HG03045 (cell line): ENCODE data around the gene CTAGE9.
"Not testable (repeated sequence)": the region's sequence is repeated elsewhere in the genome, so short reads cannot be mapped to it uniquely, and the experiment has no call there.

Experiments
- ATAC-seq: cut with Tn5 transposase; IDR thresholded peaks from one replicate; pipeline ENCODE4 v1.9.1; 2021; ENCODE audit warnings: mild to moderate bottlenecking, moderate library complexity; ENCODE audit not compliant: unreplicated experiment

The CTAGE9 gene

GRCh38 chr6:131730264-131730663, 19.4 kb upstream of the CTAGE9 start:
- no peak for ATAC-seq

DNA sequence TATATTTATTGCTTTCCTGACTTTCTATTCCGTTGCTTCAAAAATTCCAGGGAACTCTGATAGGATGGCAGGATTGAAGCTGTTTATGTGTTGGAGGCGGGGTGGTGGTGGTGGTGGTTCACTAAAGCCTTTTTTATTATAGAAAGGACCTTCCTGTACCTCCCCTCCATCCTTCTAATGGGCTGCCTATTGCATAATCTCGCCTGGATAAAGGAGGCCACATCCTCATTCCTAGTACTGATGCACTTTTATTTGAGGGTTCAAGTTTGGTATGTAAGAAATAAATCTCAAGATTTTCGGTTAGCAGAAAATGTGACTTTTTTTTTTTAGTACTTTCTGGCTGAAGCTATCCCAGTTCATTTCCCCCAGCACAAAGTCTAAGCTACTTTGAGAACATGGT, 18.7 kb upstream of the CTAGE9 start:
- no peak for ATAC-seq

GRCh38 chr6:131728296-131728939, 17.6 kb upstream of the CTAGE9 start:
- ATAC-seq: no peak

- ATAC-seq: no peak
These were observed 17.1 kb upstream of the CTAGE9 start for GRCh38 chr6:131727868-131728267.

- ATAC-seq: no peak
These were observed 16.6 kb upstream of the CTAGE9 start for GRCh38 chr6:131727467-131727866.

DNA sequence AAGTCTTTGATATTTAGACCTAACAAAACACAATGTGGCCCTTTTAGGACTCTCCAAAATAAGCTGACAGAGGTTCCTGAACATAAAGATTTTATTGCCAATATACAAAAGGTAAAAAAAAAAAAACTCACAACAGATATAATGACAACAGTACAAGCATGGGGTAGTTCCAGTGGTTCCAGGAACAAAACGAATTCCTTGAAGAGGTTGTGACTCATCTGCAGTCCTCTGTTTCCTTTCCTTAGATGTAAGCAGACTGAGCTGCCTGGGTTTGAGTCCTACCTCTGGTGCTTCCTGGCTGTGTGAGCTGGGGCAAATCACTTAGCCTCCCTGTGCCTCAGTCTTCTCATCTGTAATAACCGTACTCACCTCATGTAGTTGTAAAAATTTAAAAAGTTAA, 13.3 kb upstream of the CTAGE9 start:
- no peak for ATAC-seq

- no peak for ATAC-seq
These were observed 10.3 kb upstream of the CTAGE9 start for GRCh38 chr6:131721161-131721560.

- ATAC-seq: no peak
These were observed 7.2 kb upstream of the CTAGE9 start for GRCh38 chr6:131717836-131718542.

GRCh38 chr6:131715567-131715966, 4.8 kb upstream of the CTAGE9 start:
- ATAC-seq: not testable (repeated sequence)

- not testable (repeated sequence) for ATAC-seq
These were observed 6.9 kb downstream of the CTAGE9 start for GRCh38 chr6:131703905-131704304.

- not testable (repeated sequence) for ATAC-seq
These were observed 10.0 kb downstream of the CTAGE9 start for GRCh38 chr6:131700851-131701250.

DNA sequence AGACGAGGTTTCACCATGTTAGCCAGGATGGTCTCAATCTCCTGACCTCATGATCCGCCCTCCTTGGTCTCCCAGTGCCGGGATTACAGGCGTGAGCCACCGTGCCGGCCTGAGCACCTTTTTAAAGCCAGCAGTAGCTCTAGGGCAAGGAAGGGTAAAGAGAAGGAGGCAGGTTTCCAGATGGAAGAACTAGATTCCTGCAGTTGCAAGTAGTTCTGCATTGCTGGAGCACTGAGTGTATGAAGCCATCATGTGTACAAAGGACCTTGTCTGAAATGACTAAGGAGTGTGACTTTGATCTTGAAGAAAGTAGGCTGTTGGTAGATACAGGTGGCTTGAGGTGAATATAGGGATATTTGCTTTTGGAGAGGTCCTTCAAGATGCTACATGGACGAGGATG, 13.9 kb downstream of the CTAGE9 start:
- ATAC-seq: no peak

GRCh38 chr6:131694832-131695426, 15.9 kb downstream of the CTAGE9 start:
- ATAC-seq: peak; percentile 67

GRCh38 chr6:131693384-131693783, 17.4 kb downstream of the CTAGE9 start:
- no peak for ATAC-seq

- ATAC-seq: no peak
These were observed 18.2 kb downstream of the CTAGE9 start for GRCh38 chr6:131692589-131692988.

GRCh38 chr6:131692031-131692430, 18.8 kb downstream of the CTAGE9 start:
- ATAC-seq: no peak

DNA sequence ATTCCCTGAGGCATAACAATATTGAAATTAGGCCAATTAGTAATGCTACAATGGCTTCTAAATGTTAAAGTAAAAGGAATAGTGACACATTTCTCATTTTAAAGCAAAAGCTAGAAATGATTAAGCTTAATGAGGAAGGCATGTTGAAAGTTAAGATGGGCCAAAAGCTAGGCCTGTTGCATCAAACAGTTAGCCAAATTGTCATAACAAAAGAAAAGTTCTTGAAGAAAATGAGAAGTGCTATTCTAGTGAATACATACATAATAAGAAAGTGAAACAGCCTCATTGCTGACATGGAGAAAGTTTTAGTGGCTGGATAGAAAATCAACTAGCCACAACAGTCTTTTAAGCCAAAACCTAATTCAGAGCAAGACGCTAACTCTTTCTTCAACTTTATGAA, 22.5 kb downstream of the CTAGE9 start:
- ATAC-seq: peak; percentile 70

DNA sequence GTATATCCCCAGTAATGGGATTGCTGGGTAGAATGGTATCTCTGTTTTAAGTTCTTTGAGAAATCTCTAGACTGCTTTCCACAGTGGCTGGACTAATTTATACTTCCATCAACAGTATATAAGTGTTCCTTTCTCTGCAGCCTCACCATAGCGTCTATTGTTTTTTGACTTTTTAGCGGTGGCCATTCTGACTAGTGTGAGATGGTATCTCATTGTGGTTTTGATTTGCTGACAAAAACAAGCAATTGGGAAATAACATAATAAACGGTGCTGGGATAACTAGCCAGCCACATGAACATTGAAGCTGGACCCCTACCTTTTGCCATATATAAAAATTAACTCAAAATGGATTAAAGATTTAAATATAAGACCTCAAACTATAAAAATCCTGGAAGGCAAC, 23.8 kb downstream of the CTAGE9 start:
- no peak for ATAC-seq

GRCh38 chr6:131685266-131685780, 25.5 kb downstream of the CTAGE9 start:
- peak; percentile 46 for ATAC-seq

GRCh38 chr6:131683479-131683878, 27.3 kb downstream of the CTAGE9 start:
- ATAC-seq: peak; percentile 60

DNA sequence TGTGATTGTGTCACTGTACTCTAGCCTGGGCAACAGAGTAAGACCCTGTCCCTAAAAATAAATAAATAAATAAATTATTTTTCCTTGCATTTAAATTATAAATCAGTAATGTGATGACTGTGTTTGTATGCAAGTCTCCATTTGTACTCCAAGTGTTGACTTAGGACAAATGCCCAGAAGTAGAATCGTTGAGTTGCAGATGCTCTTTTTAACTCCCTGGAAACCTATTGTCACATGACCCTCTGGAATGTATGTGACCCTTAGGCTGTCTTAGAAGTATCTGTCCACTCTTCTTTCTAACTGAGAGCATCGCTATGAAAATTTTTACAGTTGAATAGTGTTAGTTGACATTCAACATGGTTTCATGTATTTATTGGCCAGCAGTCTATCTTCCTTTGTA, 28.4 kb downstream of the CTAGE9 start:
- no peak for ATAC-seq

GRCh38 chr6:131681585-131681984, 29.2 kb downstream of the CTAGE9 start:
- ATAC-seq: no peak
